IMR-90 (cell line): ENCODE measurements around the gene CTIF. TPM values are rescaled to one million over a fixed set of nuclear protein-coding genes. Genes with fewer than 3 reads are reported as not detected.

Experiments
- ATAC-seq: fragments of 200-7000 bp; cut with Tn5 transposase; 2 replicates; pipeline ENCODE4 v1.9.1; 2020; ENCODE audit warnings: low read depth, mild to moderate bottlenecking, moderate library complexity
- BruUV-seq: library from RNA; stranded (reverse); fragments of 400-500 nt; replicated peaks from 2 replicates; lab custom pipeline; 2021; lab: Mats Ljungman, UMichigan
- CTCF ChIA-PET: fragments of 300-600 bp; formaldehyde crosslinking; extraction: SDS; loops from one replicate; lab custom pipeline; 2021; ENCODE audit warnings: antibody characterized with exemption; lab: Yijun Ruan, JAX
- POLR2A ChIA-PET: fragments of 300-600 bp; sonication (Branson Sonifier 250); formaldehyde crosslinking; loops from one replicate; lab custom pipeline; 2022; ENCODE audit warnings: antibody characterized with exemption; ENCODE audit not compliant: unreplicated experiment; lab: Charles Lee
- DNase-seq: peaks from one replicate; pipeline ENCODE4 v3.0.0; 2013
- H2AFZ ChIP-seq: replicated peaks from 2 replicates; pipeline ENCODE3; 2013; ENCODE audit warnings: low read length, mild to moderate bottlenecking; ENCODE audit not compliant: poor library complexity
- H2AK5ac ChIP-seq: 2 replicates; pipeline ENCODE4 v1.6.1; 2013; ENCODE audit warnings: low read depth, low read length, inconsistent platforms
- H2AK9ac ChIP-seq: replicated peaks from 2 replicates; pipeline ENCODE3; 2013; ENCODE audit warnings: mild to moderate bottlenecking, low read depth, low read length, moderate library complexity; ENCODE audit not compliant: poor library complexity
- H2BK120ac ChIP-seq: 2 replicates; pipeline ENCODE4 v1.6.1; 2013; ENCODE audit warnings: low read depth, low read length, inconsistent platforms
- H2BK15ac ChIP-seq: 3 replicates; pipeline ENCODE4 v1.6.1; 2013; ENCODE audit warnings: low read depth, low read length, inconsistent platforms
- H2BK20ac ChIP-seq: 2 replicates; pipeline ENCODE4 v1.6.1; 2013; ENCODE audit warnings: low read depth, mild to moderate bottlenecking, inconsistent platforms, low read length, moderate library complexity
- H2BK5ac ChIP-seq: 2 replicates; pipeline ENCODE4 v1.6.1; 2013; ENCODE audit warnings: mild to moderate bottlenecking, low read depth, low read length, inconsistent platforms; ENCODE audit not compliant: poor library complexity, severe bottlenecking
- H3K14ac ChIP-seq: replicated peaks from 2 replicates; pipeline ENCODE4 v1.6.1; 2013; ENCODE audit warnings: low read depth, low read length, inconsistent platforms
- H3K18ac ChIP-seq: 2 replicates; pipeline ENCODE4 v1.6.1; 2013; ENCODE audit warnings: low read depth, low read length, control low read depth
- H3K23ac ChIP-seq: 2 replicates; pipeline ENCODE4 v1.6.1; 2013; ENCODE audit warnings: low read depth, low read length, inconsistent platforms
- H3K27ac ChIP-seq: 2 replicates; pipeline ENCODE4 v1.5.1; 2013; ENCODE audit warnings: mild to moderate bottlenecking, control low read depth, low read length; ENCODE audit not compliant: insufficient read depth
- H3K27me3 ChIP-seq: 2 replicates; pipeline ENCODE4 v1.6.1; 2013; ENCODE audit warnings: low read length; ENCODE audit not compliant: control insufficient read depth, insufficient read depth
- H3K36me3 ChIP-seq: 2 replicates; pipeline ENCODE4 v1.6.1; 2013; ENCODE audit warnings: low read length, mixed read lengths; ENCODE audit not compliant: control insufficient read depth, insufficient read depth
- H3K4ac ChIP-seq: 2 replicates; pipeline ENCODE4 v1.6.1; 2013; ENCODE audit warnings: low read depth, low read length, inconsistent platforms
- H3K4me1 ChIP-seq: 2 replicates; pipeline ENCODE4 v1.6.1; 2013; ENCODE audit warnings: low read length, mixed read lengths; ENCODE audit not compliant: control insufficient read depth, insufficient read depth
- H3K4me2 ChIP-seq: 2 replicates; pipeline ENCODE4 v1.6.1; 2013; ENCODE audit warnings: low read depth, mild to moderate bottlenecking, control low read depth, low read length, moderate library complexity
- H3K4me3 ChIP-seq: 2 replicates; pipeline ENCODE4 v1.5.1; 2013; ENCODE audit warnings: low read depth, mild to moderate bottlenecking, control low read depth, low read length, moderate library complexity; ENCODE audit not compliant: insufficient read depth
- H3K56ac ChIP-seq: 2 replicates; pipeline ENCODE4 v1.6.1; 2013; ENCODE audit warnings: low read length, inconsistent platforms; ENCODE audit not compliant: insufficient read depth; ENCODE audit errors: extremely low read depth
- H3K79me1 ChIP-seq, 2 experiments: 2 replicates each; pipeline ENCODE4 v1.6.1; 2013; ENCODE audit warnings: low read length in 2 of 2, inconsistent platforms in 1 of 2, low read depth in 1 of 2
- H3K9ac ChIP-seq: 2 replicates; pipeline ENCODE4 v1.6.1; 2013; ENCODE audit warnings: low read depth, low read length, control low read depth
- H3K9me1 ChIP-seq: 2 replicates; pipeline ENCODE4 v1.6.1; 2013; ENCODE audit warnings: low read length, inconsistent platforms; ENCODE audit not compliant: insufficient read depth
- H3K9me3 ChIP-seq: 2 replicates; pipeline ENCODE4 v1.6.1; 2013; ENCODE audit warnings: low read length; ENCODE audit not compliant: control insufficient read depth, insufficient read depth
- H4K20me1 ChIP-seq: 2 replicates; pipeline ENCODE4 v1.6.1; 2013; ENCODE audit warnings: low read length, inconsistent platforms; ENCODE audit not compliant: insufficient read depth
- H4K5ac ChIP-seq: 2 replicates; pipeline ENCODE4 v1.6.1; 2013; ENCODE audit warnings: mild to moderate bottlenecking, low read depth, low read length, control low read depth
- H4K8ac ChIP-seq, 2 experiments: 2 replicates each; pipeline ENCODE4 v1.6.1; 2013; ENCODE audit warnings: low read depth in 2 of 2, low read length in 2 of 2, control low read depth in 1 of 2, inconsistent platforms in 1 of 2
- H4K91ac ChIP-seq: 2 replicates; pipeline ENCODE4 v1.6.1; 2013; ENCODE audit warnings: low read depth, low read length, inconsistent platforms; ENCODE audit not compliant: insufficient read depth
- BHLHE40 ChIP-seq: fragments of 150-350 bp; IDR thresholded peaks from 2 replicates; pipeline ENCODE4 v1.6.1; 2016; ENCODE audit warnings: mild to moderate bottlenecking, low read depth, low read length
- CEBPB ChIP-seq: IDR thresholded peaks from 2 replicates; pipeline ENCODE4 v1.6.1; 2012; ENCODE audit warnings: low read depth, low read length, improper control_type of control experiment
- CHD1 ChIP-seq: IDR thresholded peaks from 2 replicates; pipeline ENCODE4 v1.6.1; 2012; ENCODE audit warnings: low read depth, low read length, improper control_type of control experiment
- FOS ChIP-seq: fragments of 150-350 bp; IDR thresholded peaks from 2 replicates; pipeline ENCODE4 v1.6.1; 2016; ENCODE audit warnings: low read depth, low read length
- MAFK ChIP-seq: IDR thresholded peaks from 2 replicates; pipeline ENCODE4 v1.6.1; 2012; ENCODE audit warnings: low read depth, low read length, improper control_type of control experiment
- MAZ ChIP-seq: IDR thresholded peaks from 2 replicates; pipeline ENCODE4 v1.6.1; 2012; ENCODE audit warnings: low read depth, mild to moderate bottlenecking, low read length, improper control_type of control experiment, moderate library complexity, borderline replicate concordance
- MXI1 ChIP-seq: IDR thresholded peaks from 2 replicates; pipeline ENCODE4 v1.6.1; 2012; ENCODE audit warnings: low read depth, mild to moderate bottlenecking, low read length, moderate library complexity, borderline replicate concordance
- NFE2L2 ChIP-seq: fragments of 150-350 bp; IDR thresholded peaks from 2 replicates; pipeline ENCODE4 v1.6.1; 2016; ENCODE audit warnings: low read depth, mild to moderate bottlenecking, low read length
- POLR2A ChIP-seq: IDR thresholded peaks from 2 replicates; pipeline ENCODE4 v1.6.1; 2012; ENCODE audit warnings: mild to moderate bottlenecking, low read depth, low read length
- RAD21 ChIP-seq: IDR thresholded peaks from 2 replicates; pipeline ENCODE4 v1.6.1; 2012; ENCODE audit warnings: low read length, improper control_type of control experiment
- RCOR1 ChIP-seq: IDR thresholded peaks from 2 replicates; pipeline ENCODE4 v1.6.1; 2012; ENCODE audit warnings: mild to moderate bottlenecking, low read length, improper control_type of control experiment; ENCODE audit not compliant: insufficient replicate concordance
- RFX5 ChIP-seq: IDR thresholded peaks from 2 replicates; pipeline ENCODE4 v1.8.0; 2012; ENCODE audit warnings: low read depth, mild to moderate bottlenecking, low read length, moderate library complexity
- SMC3 ChIP-seq: fragments of 150-350 bp; IDR thresholded peaks from 2 replicates; pipeline ENCODE4 v1.6.1; 2016; ENCODE audit warnings: low read depth, mild to moderate bottlenecking, antibody characterized with exemption, low read length, moderate library complexity
- WGBS, 2 experiments: methylation state at CpG; one replicate each; pipeline versions ENCODE4 v1.1.5 to v1.1.7; 2013; ENCODE audit warnings: missing lambda C conversion rate in 2 of 2; ENCODE audit not compliant: insufficient read length in 1 of 2; ENCODE audit errors: extremely low coverage in 2 of 2; 5-methylcytosine and 5-hydroxymethylcytosine counted together
- dilution Hi-C: fragments of 300-500 bp; cut with HindIII; formaldehyde crosslinking; loops from one replicate; pipeline ENCODE4 v1.14.3; 2018; ENCODE audit warnings: low sequenced_read_pairs; ENCODE audit not compliant: unreplicated experiment
- in situ Hi-C: fragments of 300-500 bp; cut with MboI; formaldehyde crosslinking; loops from 3 replicates; pipeline ENCODE4 v1.14.3; 2019; ENCODE audit warnings: low sequenced_read_pairs, inconsistent platforms, mixed read lengths
- intact Hi-C: fragments of 100-400 bp; cut with micrococcal nuclease; formaldehyde crosslinking; loops from 2 replicates; pipeline ENCODE4 v1.10.0; 2022
- polyA plus RNA-seq, 3 experiments: library from polyadenylated mRNA; depleted of rRNA; stranded (reverse); fragments of >200 nt; gene quantifications; 2 replicates each; pipeline ENCODE4 v1.2.3, GENCODE V29; 2012; ENCODE audit warnings: low replicate concordance in 1 of 3
- total RNA-seq: library from RNA; depleted of rRNA; stranded (reverse); fragments of >200 nt; gene quantifications from 2 replicates; pipeline ENCODE4 v1.2.3, GENCODE V29; 2012
- TF ChIP-seq, protein P1 (sequence below): fragments of 150-350 bp; IDR thresholded peaks from 2 replicates; pipeline ENCODE4 v1.6.1; 2017; ENCODE audit warnings: mild to moderate bottlenecking, antibody characterized with exemption, low read length, low read depth
- TF ChIP-seq, protein P2 (sequence below): conservative IDR thresholded peaks from 2 replicates; pipeline ENCODE4 v1.5.1; 2012; ENCODE audit warnings: mild to moderate bottlenecking, low read depth, low read length, improper control_type of control experiment
- TF ChIP-seq, protein P3 (sequence below): fragments of 150-350 bp; IDR thresholded peaks from 2 replicates; pipeline ENCODE4 v1.6.1; 2016; ENCODE audit warnings: low read depth, mild to moderate bottlenecking, low read length, moderate library complexity, borderline replicate concordance

CTIF gene
- total and polyA plus RNA-seq, 2 of the 4 experiments (the other 2 are of a cell fraction), result 25.1 to 57.0 TPM

DNA sequence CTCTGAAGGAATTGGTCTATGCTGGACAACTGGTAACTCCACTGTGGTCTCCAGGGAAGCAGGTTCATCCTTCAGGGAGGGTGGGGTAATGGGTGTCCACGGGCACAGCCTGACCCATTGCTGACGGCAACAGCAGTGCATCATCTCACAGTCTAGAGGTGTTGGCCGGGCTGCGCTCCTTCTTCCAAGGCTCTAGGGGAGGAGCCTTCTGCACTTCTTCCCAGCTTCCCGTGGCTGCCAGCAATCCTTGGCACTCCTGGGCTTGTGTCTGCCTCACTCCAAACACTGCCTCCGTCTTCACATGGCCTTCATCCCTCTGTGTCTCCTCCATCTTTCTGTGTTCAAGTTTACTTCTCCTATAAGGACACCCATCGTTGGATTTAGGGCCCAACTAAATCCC lies 166.2 kb downstream of the CTIF start:
- Histone ChIP-seq H3K36me3 (peaks cover 34% of the 10 kb centered on the region), H4K8ac (no peak overlapping the region), H3K23ac (no peak overlapping the region), H3K4me1 (no peaks in the 10 kb centered on the region), H2AK5ac (no peak overlapping the region), H2AK9ac (no peak overlapping the region), H2BK15ac (no peak overlapping the region), H4K5ac (no peak overlapping the region), H3K9me1 (peaks cover 41% of the 10 kb centered on the region), H4K20me1 (peaks cover 76% of the 10 kb centered on the region), H3K9me3 (no peaks in the 10 kb centered on the region), H3K27ac (no peak overlapping the region), H3K14ac (no peak overlapping the region), H3K4ac (no peak overlapping the region), H2BK120ac (no peak overlapping the region), H2BK5ac (no peak overlapping the region), H2BK20ac (no peak overlapping the region), H2AFZ (no peak overlapping the region), H3K4me2 (no peak overlapping the region), H3K18ac (no peak overlapping the region), H3K27me3 (no peaks in the 10 kb centered on the region), H3K79me1 (peaks cover 67 to 93% of the 10 kb centered on the region in 2 experiments), H3K4me3 (no peak overlapping the region), H4K91ac (no peak overlapping the region), H3K9ac (no peak overlapping the region), H3K56ac (no peak overlapping the region)
- 94% methylated on average over 6 of the region's 7 CpGs; no CpG with 5 or more reads in 1 of the 2 experiments for WGBS, 2 experiments
- CTCF ChIA-PET, result no interaction called here
- TF ChIP-seq RFX5 (no peak), SMC3 (no peak), NFE2L2 (no peak), MAZ (no peak), MAFK (no peak), MXI1 (no peak), RCOR1 (no peak), FOS (no peak), POLR2A (no peak), RAD21 (no peak), CEBPB (no peak), CHD1 (no peak), BHLHE40 (no peak)
- TF ChIP-seq, protein P1, sequence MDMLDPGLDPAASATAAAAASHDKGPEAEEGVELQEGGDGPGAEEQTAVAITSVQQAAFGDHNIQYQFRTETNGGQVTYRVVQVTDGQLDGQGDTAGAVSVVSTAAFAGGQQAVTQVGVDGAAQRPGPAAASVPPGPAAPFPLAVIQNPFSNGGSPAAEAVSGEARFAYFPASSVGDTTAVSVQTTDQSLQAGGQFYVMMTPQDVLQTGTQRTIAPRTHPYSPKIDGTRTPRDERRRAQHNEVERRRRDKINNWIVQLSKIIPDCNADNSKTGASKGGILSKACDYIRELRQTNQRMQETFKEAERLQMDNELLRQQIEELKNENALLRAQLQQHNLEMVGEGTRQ, result no peak
- TF ChIP-seq, protein P2, sequence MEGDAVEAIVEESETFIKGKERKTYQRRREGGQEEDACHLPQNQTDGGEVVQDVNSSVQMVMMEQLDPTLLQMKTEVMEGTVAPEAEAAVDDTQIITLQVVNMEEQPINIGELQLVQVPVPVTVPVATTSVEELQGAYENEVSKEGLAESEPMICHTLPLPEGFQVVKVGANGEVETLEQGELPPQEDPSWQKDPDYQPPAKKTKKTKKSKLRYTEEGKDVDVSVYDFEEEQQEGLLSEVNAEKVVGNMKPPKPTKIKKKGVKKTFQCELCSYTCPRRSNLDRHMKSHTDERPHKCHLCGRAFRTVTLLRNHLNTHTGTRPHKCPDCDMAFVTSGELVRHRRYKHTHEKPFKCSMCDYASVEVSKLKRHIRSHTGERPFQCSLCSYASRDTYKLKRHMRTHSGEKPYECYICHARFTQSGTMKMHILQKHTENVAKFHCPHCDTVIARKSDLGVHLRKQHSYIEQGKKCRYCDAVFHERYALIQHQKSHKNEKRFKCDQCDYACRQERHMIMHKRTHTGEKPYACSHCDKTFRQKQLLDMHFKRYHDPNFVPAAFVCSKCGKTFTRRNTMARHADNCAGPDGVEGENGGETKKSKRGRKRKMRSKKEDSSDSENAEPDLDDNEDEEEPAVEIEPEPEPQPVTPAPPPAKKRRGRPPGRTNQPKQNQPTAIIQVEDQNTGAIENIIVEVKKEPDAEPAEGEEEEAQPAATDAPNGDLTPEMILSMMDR, result no peak
- TF ChIP-seq, protein P3, sequence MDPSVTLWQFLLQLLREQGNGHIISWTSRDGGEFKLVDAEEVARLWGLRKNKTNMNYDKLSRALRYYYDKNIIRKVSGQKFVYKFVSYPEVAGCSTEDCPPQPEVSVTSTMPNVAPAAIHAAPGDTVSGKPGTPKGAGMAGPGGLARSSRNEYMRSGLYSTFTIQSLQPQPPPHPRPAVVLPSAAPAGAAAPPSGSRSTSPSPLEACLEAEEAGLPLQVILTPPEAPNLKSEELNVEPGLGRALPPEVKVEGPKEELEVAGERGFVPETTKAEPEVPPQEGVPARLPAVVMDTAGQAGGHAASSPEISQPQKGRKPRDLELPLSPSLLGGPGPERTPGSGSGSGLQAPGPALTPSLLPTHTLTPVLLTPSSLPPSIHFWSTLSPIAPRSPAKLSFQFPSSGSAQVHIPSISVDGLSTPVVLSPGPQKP, result no peak
- no TSS peak for BruUV-seq
- in situ Hi-C loops (no loop called here), intact Hi-C loops (no loop called here), dilution Hi-C loops (no loop called here)
- POLR2A ChIA-PET, result no interaction called here
- DNase-seq (no peak), ATAC-seq (no peak)
